ENCODE measurements around the gene GPR146. TPM values are rescaled to one million over a fixed set of nuclear protein-coding genes. Genes with fewer than 3 reads are reported as not detected.
"Not testable (repeated sequence)": the region's sequence is repeated elsewhere in the genome, so short reads cannot be mapped to it uniquely, and the experiment has no call there.

Gene GPR146
- total RNA-seq, 1 donor from 2014 or later: 40.0 TPM

DNA sequence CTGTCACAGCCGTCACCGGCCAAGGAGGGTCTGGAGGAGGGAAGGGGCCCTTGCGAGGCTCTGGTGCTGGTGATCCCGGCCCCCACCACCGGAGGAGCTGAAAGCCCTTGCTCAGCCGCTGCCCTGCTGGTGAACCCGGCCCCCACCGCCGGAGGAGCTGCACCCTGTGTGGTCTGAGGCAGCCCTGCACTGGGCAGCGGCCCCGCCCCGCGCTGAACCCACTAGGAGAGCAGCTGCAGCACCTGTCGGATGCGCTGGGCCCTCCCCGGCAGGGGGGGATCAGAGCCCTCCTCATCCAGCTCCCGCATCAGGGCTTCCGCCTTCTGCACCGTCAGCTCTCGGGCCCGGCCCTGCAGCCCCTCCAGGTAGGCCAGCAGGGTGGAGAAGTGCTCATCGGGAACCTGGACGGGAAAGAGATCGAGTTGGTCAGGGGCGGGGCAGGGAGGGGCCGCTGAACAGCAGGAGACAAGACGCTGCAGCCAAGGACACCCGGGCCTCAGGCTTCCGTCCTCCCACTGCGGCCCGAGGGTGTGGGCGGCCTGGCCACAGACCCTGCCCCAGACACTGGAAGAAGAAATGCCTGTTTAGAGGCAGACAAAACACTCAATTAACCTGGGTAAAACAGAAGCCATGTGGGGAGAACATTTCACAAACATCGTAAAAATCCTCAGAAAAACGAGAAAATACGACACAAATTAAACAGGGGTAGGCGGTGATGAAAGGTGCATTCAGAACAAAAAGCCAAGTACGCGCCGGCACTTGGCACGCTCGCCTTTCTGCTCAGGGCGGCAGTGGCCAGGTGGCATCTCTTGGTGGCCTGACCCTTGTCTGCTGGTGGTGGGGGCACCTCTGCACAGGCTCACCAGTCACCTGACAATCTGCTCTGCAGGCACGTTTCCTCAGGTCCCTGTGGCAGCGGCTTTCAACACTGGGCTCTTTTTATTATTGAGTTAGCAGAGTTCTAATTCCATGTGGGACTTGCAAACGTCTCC lies 46.6 kb upstream of the GPR146 start:
- no peak for DNase-seq
- peaks cover 30% of the 10 kb centered on the region for H3K36me3 ChIP-seq
- no peaks in the 10 kb centered on the region for H3K4me1 ChIP-seq
- no peak for ATAC-seq
- intact Hi-C loops (cut with DNase I): no loop called here
- H3K4me3 ChIP-seq: no peak overlapping the region
- no peaks in the 10 kb centered on the region for H3K9me3 ChIP-seq
- TF ChIP-seq, protein P1, sequence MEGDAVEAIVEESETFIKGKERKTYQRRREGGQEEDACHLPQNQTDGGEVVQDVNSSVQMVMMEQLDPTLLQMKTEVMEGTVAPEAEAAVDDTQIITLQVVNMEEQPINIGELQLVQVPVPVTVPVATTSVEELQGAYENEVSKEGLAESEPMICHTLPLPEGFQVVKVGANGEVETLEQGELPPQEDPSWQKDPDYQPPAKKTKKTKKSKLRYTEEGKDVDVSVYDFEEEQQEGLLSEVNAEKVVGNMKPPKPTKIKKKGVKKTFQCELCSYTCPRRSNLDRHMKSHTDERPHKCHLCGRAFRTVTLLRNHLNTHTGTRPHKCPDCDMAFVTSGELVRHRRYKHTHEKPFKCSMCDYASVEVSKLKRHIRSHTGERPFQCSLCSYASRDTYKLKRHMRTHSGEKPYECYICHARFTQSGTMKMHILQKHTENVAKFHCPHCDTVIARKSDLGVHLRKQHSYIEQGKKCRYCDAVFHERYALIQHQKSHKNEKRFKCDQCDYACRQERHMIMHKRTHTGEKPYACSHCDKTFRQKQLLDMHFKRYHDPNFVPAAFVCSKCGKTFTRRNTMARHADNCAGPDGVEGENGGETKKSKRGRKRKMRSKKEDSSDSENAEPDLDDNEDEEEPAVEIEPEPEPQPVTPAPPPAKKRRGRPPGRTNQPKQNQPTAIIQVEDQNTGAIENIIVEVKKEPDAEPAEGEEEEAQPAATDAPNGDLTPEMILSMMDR (IDR thresholded peaks at IDR 0.05): no peak
- H3K27ac ChIP-seq: no peak overlapping the region
- H3K27me3 ChIP-seq: no peaks in the 10 kb centered on the region

DNA sequence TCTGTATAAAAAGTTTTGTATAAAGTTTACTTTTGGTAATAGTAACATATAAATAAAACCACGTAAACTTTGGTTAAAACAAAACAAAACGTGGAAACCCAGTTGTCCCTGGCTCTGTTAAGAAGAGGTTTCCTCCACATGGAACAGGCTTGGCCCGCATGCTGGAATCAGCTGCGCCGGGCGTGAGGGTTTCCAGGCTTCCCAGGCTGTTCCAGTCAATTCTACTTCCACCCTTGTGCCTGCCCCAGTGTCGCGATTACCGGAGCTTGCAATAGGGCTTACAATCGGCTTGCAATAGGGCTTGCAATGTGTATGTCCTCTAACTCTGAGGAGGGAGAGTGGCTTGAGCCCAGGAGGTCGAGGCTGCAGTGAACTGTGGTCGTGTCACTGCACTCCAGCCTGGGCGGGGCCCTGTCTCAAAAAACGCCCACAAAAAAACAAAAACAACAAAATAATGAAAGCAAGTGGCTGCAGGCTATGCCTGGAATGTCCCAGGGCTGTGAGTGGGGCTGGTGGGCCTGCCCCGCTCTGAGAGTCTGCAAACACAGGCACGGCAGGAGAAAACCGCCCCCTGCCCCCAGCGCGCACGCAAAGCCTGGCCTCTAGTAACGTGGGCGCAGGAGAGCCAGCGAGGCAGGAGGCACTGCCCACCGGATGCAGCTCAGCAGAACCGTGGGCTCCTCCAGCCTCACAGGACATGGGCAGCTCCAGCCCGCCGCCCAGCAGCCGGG lies 45.0 kb upstream of the GPR146 start:
- Histone ChIP-seq H3K4me1 (no peaks in the 10 kb centered on the region), H3K27ac (no peak overlapping the region), H3K36me3 (peaks cover 30% of the 10 kb centered on the region), H3K27me3 (no peaks in the 10 kb centered on the region), H3K4me3 (no peak overlapping the region), H3K9me3 (no peaks in the 10 kb centered on the region)
- ATAC-seq (no peak), DNase-seq (no peak)
- TF ChIP-seq, protein P1 (IDR thresholded peaks at IDR 0.05): no peak
- intact Hi-C loops (cut with DNase I): no loop called here

DNA sequence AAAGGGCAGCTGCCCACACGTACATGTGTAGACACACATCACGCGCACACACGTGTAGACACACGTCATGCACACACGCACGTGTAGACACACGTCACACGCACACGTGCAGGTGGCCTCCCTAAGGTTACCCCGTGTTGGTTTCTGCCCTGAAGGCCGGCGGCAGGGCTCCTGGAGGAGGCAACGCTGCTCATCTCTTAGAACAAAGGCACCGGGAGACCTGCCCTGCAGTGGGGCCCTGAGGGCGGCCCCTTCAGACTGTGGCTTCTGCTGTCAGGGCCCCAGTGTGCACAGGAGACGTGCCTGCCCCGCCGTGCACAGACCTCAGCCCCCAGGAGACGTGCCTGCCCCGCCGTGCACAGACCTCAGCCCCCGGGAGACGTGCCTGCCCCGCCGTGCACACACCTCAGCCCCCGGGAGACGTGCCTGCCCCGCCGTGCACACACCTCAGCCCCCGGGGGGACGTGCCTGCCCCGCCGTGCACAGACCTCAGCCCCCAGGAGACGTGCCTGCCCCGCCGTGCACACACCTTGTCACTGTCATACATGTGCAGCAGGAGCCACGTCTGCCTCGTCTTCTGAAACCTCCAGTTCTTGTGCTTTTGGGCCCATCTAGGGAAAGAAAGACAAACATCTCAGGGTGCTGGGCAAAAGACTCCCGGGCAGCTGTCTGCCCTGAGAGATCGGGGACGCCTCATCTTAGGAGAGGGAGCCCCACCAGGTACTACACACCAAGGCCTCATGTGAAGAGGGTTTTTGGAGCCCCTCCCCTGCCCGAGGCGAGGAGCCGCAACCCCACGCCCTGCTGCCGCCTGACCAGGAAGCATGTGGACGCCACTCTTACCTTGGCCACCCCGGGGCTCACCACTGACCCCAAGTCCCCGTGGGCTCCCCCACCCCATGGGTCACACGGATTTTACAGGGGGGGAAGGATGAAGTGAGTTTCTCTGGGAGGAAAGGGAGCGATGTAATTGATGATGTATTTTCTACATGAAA lies 44.1 kb upstream of the GPR146 start:
- H3K36me3 ChIP-seq: peaks cover 30% of the 10 kb centered on the region
- ATAC-seq (no peak), DNase-seq (no peak)
- no peak overlapping the region for H3K27ac ChIP-seq
- intact Hi-C loops (cut with DNase I): no loop called here
- H3K4me1 ChIP-seq: no peaks in the 10 kb centered on the region
- H3K4me3 ChIP-seq: no peak overlapping the region
- no peaks in the 10 kb centered on the region for H3K9me3 ChIP-seq
- TF ChIP-seq, protein P1 (IDR thresholded peaks at IDR 0.05): no peak
- H3K27me3 ChIP-seq: no peaks in the 10 kb centered on the region

DNA sequence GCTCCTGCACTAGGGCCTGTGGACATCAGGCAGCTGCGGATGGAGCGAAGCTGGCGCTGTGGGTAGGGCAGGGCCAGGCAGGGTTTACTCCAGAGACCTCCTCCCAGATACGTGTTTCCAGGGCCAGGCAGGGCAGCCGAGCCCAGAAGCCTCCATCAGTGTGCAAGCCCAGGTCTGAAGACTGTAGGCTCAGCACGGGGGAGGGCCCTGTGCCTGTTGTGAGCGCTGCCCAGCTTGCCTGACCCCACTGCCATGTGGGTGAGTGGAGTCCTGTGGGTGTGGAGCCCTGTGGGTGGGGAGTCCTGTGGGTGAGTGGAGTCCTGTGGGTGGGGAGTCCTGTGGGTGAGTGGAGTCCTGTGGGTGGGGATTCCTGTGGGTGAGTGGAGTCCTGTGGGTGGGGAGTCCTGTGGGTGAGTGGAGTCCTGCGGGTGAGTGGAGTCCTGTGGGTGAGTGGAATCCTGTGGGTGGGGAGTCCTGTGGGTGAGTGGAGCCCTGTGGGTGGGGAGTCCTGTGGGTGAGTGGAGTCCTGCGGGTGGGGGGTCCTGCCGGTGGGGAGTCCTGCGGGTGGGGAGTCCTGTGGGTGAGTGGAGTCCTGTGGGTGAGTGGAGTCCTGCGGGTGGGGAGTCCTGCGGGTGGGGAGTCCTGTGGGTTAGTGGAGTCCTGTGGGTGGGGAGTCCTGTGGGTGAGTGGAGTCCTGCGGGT lies 43.1 kb upstream of the GPR146 start:
- DNase-seq; H3K4me3 ChIP-seq; H3K27ac ChIP-seq; H3K9me3 ChIP-seq; H3K4me1 ChIP-seq; intact Hi-C loops (cut with DNase I); H3K27me3 ChIP-seq; ATAC-seq: not testable (repeated sequence)
- H3K36me3 ChIP-seq: peaks cover 30% of the 10 kb centered on the region

DNA sequence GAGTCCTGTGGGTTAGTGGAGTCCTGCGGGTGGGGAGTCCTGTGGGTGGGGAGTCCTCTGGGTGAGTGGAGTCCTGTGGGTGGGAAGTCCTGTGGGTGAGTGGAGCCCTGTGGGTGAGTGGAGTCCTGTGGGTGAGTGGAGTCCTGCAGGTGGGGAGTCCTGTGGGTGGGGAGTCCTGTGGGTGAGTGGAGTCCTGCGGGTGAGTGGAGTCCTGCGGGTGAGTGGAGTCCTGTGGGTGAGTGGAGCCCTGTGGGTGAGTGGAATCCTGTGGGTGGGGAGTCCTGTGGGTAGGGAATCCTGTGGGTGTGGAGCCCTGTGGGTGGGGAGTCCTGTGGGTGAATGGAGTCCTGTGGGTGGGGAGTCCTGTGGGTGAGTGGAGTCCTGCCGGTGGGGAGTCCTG lies 42.3 kb upstream of the GPR146 start:
- peaks cover 25% of the 10 kb centered on the region for H3K36me3 ChIP-seq
- DNase-seq; ATAC-seq; intact Hi-C loops (cut with DNase I); H3K27ac ChIP-seq; H3K4me3 ChIP-seq; H3K4me1 ChIP-seq; H3K9me3 ChIP-seq; H3K27me3 ChIP-seq: not testable (repeated sequence)

DNA sequence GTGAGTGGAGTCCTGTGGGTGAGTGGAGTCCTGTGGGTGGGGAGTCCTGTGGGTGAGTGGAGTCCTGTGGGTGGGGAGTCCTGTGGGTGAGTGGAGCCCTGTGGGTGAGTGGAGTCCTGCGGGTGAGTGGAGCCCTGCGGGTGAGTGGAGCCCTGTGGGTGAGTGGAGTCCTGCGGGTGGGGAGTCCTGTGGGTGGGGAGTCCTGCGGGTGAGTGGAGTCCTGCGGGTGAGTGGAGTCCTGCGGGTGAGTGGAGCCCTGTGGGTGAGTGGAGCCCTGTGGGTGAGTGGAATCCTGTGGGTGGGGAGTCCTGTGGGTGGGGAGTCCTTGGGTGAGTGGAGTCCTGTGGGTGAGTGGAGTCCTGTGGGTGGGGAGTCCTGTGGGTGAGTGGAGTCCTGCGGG lies 41.9 kb upstream of the GPR146 start:
- H3K27me3 ChIP-seq; H3K27ac ChIP-seq; H3K9me3 ChIP-seq; ATAC-seq; H3K4me3 ChIP-seq; DNase-seq; intact Hi-C loops (cut with DNase I); H3K4me1 ChIP-seq: not testable (repeated sequence)
- peaks cover 25% of the 10 kb centered on the region for H3K36me3 ChIP-seq
